SK-N-SH treated with all-trans-retinoic acid at 6 μM for 48 hours (cell line): ENCODE measurements around the gene MTMR10.

Source experiments
- ESRRG ChIP-seq: fragments of 250-450 bp; sonication (Bioruptor Pico); IDR thresholded peaks from 2 replicates; pipeline ENCODE4 v1.6.1; 2021; ENCODE audit warnings: mild to moderate bottlenecking
- PATZ1 ChIP-seq: fragments of 250-450 bp; sonication (Bioruptor Pico); IDR thresholded peaks from 2 replicates; pipeline ENCODE4 v1.8.0; 2020; ENCODE audit warnings: mild to moderate bottlenecking, moderate library complexity, borderline replicate concordance
- POU6F1 ChIP-seq: fragments of 250-450 bp; sonication (Bioruptor Pico); IDR thresholded peaks from 2 replicates; pipeline ENCODE4 v1.8.0; 2021; ENCODE audit warnings: low read depth, mild to moderate bottlenecking, moderate library complexity, borderline replicate concordance
- RARB ChIP-seq: fragments of 250-450 bp; sonication (Bioruptor Pico); IDR thresholded peaks from 2 replicates; pipeline ENCODE4 v1.8.0; 2021; ENCODE audit warnings: mild to moderate bottlenecking, moderate library complexity
- TCF4 ChIP-seq: fragments of 250-450 bp; sonication (Bioruptor Pico); IDR thresholded peaks from 2 replicates; pipeline ENCODE4 v1.8.0; 2021; ENCODE audit warnings: mild to moderate bottlenecking, moderate library complexity, borderline replicate concordance
- ZFP3 ChIP-seq: fragments of 250-450 bp; sonication (Bioruptor Pico); IDR thresholded peaks from 2 replicates; pipeline ENCODE4 v1.5.0; 2020; ENCODE audit warnings: mild to moderate bottlenecking, moderate library complexity
- ZFP30 ChIP-seq: fragments of 450-650 bp; formaldehyde crosslinking; IDR thresholded peaks from 2 replicates; pipeline ENCODE4 v1.5.0; 2022; ENCODE audit warnings: mild to moderate bottlenecking, moderate library complexity
- ZNF70 ChIP-seq: fragments of 450-650 bp; formaldehyde crosslinking; IDR thresholded peaks from 2 replicates; pipeline ENCODE4 v1.5.0; 2020; ENCODE audit warnings: mild to moderate bottlenecking, moderate library complexity
- ZNF8 ChIP-seq: fragments of 450-650 bp; formaldehyde crosslinking; IDR thresholded peaks from 2 replicates; pipeline ENCODE4 v1.5.0; 2020; ENCODE audit warnings: mild to moderate bottlenecking, moderate library complexity

- TF ChIP-seq POU6F1 (CRISPR knock-in tag), result no peak
- TF ChIP-seq ZNF70 (CRISPR knock-in tag), result no peak
- no peak for TF ChIP-seq ZNF8 (CRISPR knock-in tag)
- no peak for TF ChIP-seq ESRRG (CRISPR knock-in tag)
- TF ChIP-seq PATZ1, result no peak
- TF ChIP-seq TCF4, result no peak
- no peak for TF ChIP-seq RARB
- TF ChIP-seq ZFP3 (CRISPR knock-in tag), result no peak
- TF ChIP-seq ZFP30 (CRISPR knock-in tag), result no peak
Measured at GRCh38 chr15:30905821-30906220, 85.6 kb downstream of the MTMR10 start.
